ENCODE data around the gene SIRPG.

DNA sequence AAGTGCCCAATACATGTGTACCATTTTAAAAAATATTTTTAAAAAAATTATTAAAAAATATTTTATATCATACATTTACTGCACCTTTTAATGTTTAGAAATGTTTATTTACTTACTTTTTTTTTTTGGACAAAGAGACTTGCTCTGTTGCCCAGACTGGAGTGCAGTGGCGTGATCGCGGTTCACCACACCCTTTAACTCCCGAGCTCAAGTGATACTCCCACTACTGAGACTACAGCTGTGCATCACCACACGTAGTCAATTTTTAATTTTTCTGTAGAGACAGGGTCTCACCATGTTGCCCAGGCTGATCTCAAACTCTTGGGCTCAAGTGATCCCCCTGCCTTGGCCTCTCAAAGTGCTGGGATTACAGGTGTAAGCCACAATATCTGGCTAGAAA, 9.2 kb upstream of the SIRPG start:
- TF ChIP-seq, protein P1, sequence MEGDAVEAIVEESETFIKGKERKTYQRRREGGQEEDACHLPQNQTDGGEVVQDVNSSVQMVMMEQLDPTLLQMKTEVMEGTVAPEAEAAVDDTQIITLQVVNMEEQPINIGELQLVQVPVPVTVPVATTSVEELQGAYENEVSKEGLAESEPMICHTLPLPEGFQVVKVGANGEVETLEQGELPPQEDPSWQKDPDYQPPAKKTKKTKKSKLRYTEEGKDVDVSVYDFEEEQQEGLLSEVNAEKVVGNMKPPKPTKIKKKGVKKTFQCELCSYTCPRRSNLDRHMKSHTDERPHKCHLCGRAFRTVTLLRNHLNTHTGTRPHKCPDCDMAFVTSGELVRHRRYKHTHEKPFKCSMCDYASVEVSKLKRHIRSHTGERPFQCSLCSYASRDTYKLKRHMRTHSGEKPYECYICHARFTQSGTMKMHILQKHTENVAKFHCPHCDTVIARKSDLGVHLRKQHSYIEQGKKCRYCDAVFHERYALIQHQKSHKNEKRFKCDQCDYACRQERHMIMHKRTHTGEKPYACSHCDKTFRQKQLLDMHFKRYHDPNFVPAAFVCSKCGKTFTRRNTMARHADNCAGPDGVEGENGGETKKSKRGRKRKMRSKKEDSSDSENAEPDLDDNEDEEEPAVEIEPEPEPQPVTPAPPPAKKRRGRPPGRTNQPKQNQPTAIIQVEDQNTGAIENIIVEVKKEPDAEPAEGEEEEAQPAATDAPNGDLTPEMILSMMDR (tag by site-specific recombination; IDR thresholded peaks at IDR 0.05): no peak
- TF ChIP-seq SALL2 (tag by site-specific recombination; IDR thresholded peaks at IDR 0.05; ENCODE audit: borderline replicate concordance): no peak
- TF ChIP-seq, protein P2, sequence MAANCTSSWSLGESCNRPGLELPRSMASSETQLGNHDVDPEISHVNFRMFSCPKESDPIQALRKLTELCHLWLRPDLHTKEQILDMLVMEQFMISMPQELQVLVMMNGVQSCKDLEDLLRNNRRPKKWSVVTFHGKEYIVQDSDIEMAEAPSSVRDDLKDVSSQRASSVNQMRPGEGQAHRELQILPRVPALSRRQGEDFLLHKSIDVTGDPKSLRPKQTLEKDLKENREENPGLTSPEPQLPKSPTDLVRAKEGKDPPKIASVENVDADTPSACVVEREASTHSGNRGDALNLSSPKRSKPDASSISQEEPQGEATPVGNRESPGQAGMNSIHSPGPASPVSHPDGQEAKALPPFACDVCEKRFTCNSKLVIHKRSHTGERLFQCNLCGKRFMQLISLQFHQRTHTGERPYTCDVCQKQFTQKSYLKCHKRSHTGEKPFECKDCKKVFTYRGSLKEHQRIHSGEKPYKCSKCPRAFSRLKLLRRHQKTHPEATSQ (tag by site-specific recombination; IDR thresholded peaks at IDR 0.05): no peak
- no peak for TF ChIP-seq ZNF701 (tag by site-specific recombination; IDR thresholded peaks at IDR 0.05)
- no peak for TF ChIP-seq ZNF292 (tag by site-specific recombination; IDR thresholded peaks at IDR 0.05; ENCODE audit: borderline replicate concordance, low read depth)
- TF ChIP-seq, protein P3, sequence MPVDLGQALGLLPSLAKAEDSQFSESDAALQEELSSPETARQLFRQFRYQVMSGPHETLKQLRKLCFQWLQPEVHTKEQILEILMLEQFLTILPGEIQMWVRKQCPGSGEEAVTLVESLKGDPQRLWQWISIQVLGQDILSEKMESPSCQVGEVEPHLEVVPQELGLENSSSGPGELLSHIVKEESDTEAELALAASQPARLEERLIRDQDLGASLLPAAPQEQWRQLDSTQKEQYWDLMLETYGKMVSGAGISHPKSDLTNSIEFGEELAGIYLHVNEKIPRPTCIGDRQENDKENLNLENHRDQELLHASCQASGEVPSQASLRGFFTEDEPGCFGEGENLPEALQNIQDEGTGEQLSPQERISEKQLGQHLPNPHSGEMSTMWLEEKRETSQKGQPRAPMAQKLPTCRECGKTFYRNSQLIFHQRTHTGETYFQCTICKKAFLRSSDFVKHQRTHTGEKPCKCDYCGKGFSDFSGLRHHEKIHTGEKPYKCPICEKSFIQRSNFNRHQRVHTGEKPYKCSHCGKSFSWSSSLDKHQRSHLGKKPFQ (tag by site-specific recombination; IDR thresholded peaks at IDR 0.05): no peak
- no peak for TF ChIP-seq ZNF670 (tag by site-specific recombination; IDR thresholded peaks at IDR 0.05; ENCODE audit: low read depth)
- no peak for TF ChIP-seq ZNF623 (tag by site-specific recombination; IDR thresholded peaks at IDR 0.05)
